H9 (cell line): Measurements from ENCODE around the gene DLG5. TPM values are rescaled to one million over a fixed set of nuclear protein-coding genes. Genes with fewer than 3 reads are reported as not detected.

Source experiments
- DNase-seq: peaks from one replicate; pipeline ENCODE4 v3.0.0-alpha.2; 2017
- H2AFZ ChIP-seq: one replicate; pipeline ENCODE4 v1.6.1; 2013; ENCODE audit warnings: mild to moderate bottlenecking, low read length, control low read depth, moderate library complexity
- H2AK5ac ChIP-seq: 2 replicates; pipeline ENCODE4 v1.6.1; 2013; ENCODE audit warnings: low read length, control low read depth, mixed read lengths; ENCODE audit not compliant: insufficient read length
- H2BK120ac ChIP-seq: one replicate; pipeline ENCODE4 v1.6.1; 2013; ENCODE audit warnings: low read depth, mild to moderate bottlenecking, low read length, control low read depth, inconsistent platforms; ENCODE audit not compliant: poor library complexity, severe bottlenecking
- H2BK12ac ChIP-seq: 2 replicates; pipeline ENCODE4 v1.6.1; 2013; ENCODE audit warnings: low read length, control low read depth, mixed read lengths, low read depth; ENCODE audit not compliant: insufficient read length
- H2BK15ac ChIP-seq: 2 replicates; pipeline ENCODE4 v1.6.1; 2013; ENCODE audit warnings: low read depth, low read length, control low read depth
- H2BK20ac ChIP-seq: one replicate; pipeline ENCODE4 v1.6.1; 2013; ENCODE audit warnings: low read depth, mild to moderate bottlenecking, low read length, control low read depth, inconsistent platforms; ENCODE audit not compliant: poor library complexity, severe bottlenecking
- H2BK5ac ChIP-seq: 2 replicates; pipeline ENCODE4 v1.6.1; 2013; ENCODE audit warnings: low read length, control low read depth, mixed read lengths; ENCODE audit not compliant: insufficient read length
- H3K14ac ChIP-seq: 2 replicates; pipeline ENCODE4 v1.6.1; 2013; ENCODE audit warnings: low read length, control low read depth; ENCODE audit not compliant: insufficient read depth
- H3K18ac ChIP-seq: 2 replicates; pipeline ENCODE4 v1.6.1; 2013; ENCODE audit warnings: low read depth, mild to moderate bottlenecking, mixed read lengths, low read length, control low read depth; ENCODE audit not compliant: insufficient read length
- H3K23ac ChIP-seq: 2 replicates; pipeline ENCODE4 v1.6.1; 2013; ENCODE audit warnings: low read length, control low read depth, mixed read lengths, low read depth; ENCODE audit not compliant: insufficient read length
- H3K23me2 ChIP-seq: 2 replicates; pipeline ENCODE4 v1.6.1; 2013; ENCODE audit warnings: low read depth, mild to moderate bottlenecking, mixed read lengths, low read length, control low read depth; ENCODE audit not compliant: insufficient read length, poor library complexity, severe bottlenecking
- H3K27ac ChIP-seq: 2 replicates; pipeline ENCODE4 v1.5.1; 2013; ENCODE audit warnings: low read length, control low read depth, mixed read lengths, low read depth; ENCODE audit not compliant: insufficient read length
- H3K27me3 ChIP-seq: 2 replicates; pipeline ENCODE4 v1.6.1; 2013; ENCODE audit warnings: low read length, control low read depth, inconsistent platforms; ENCODE audit not compliant: insufficient read depth
- H3K4ac ChIP-seq: 2 replicates; pipeline ENCODE4 v1.6.1; 2013; ENCODE audit warnings: low read depth, mild to moderate bottlenecking, control low read depth, inconsistent platforms, low read length, moderate library complexity
- H3K4me1 ChIP-seq: 2 replicates; pipeline ENCODE4 v1.6.1; 2013; ENCODE audit warnings: low read length, control low read depth, inconsistent platforms; ENCODE audit not compliant: insufficient read depth
- H3K4me2 ChIP-seq: 2 replicates; pipeline ENCODE4 v1.6.1; 2013; ENCODE audit warnings: low read length, control low read depth, mixed read lengths; ENCODE audit not compliant: insufficient read length, insufficient read depth
- H3K56ac ChIP-seq: 2 replicates; pipeline ENCODE4 v1.6.1; 2013; ENCODE audit warnings: low read depth, mild to moderate bottlenecking, mixed read lengths, low read length, control low read depth; ENCODE audit not compliant: insufficient read length
- H3K79me1 ChIP-seq: 2 replicates; pipeline ENCODE4 v1.6.1; 2013; ENCODE audit warnings: low read depth, mild to moderate bottlenecking, moderate library complexity, low read length, control low read depth, inconsistent platforms; ENCODE audit not compliant: insufficient read depth, poor library complexity, severe bottlenecking
- H3K79me2 ChIP-seq: 2 replicates; pipeline ENCODE4 v1.6.1; 2013; ENCODE audit warnings: low read length, control low read depth, inconsistent platforms; ENCODE audit not compliant: insufficient read depth
- H3K9ac ChIP-seq: 2 replicates; pipeline ENCODE4 v1.6.1; 2013; ENCODE audit warnings: low read length, control low read depth, mixed read lengths; ENCODE audit not compliant: insufficient read length; ENCODE audit errors: extremely low read depth
- H3K9me3 ChIP-seq: one replicate; pipeline ENCODE4 v1.6.1; 2013; ENCODE audit warnings: low read depth, low read length, inconsistent platforms; ENCODE audit not compliant: control insufficient read depth
- H3T11ph ChIP-seq: one replicate; pipeline ENCODE4 v1.6.1; 2013; ENCODE audit warnings: mild to moderate bottlenecking, low read length, control low read depth, inconsistent platforms
- H4K20me1 ChIP-seq: one replicate; pipeline ENCODE4 v1.6.1; 2013; ENCODE audit not compliant: control insufficient read depth, insufficient read length, insufficient read depth
- H4K5ac ChIP-seq: 2 replicates; pipeline ENCODE4 v1.6.1; 2013; ENCODE audit warnings: low read depth, mild to moderate bottlenecking, mixed read lengths, low read length, control low read depth; ENCODE audit not compliant: insufficient read length
- H4K8ac ChIP-seq: replicated peaks from 2 replicates; pipeline ENCODE4 v1.6.1; 2013; ENCODE audit warnings: low read length, control low read depth, mixed read lengths, low read depth; ENCODE audit not compliant: insufficient read length
- H4K91ac ChIP-seq: 2 replicates; pipeline ENCODE4 v1.6.1; 2013; ENCODE audit warnings: low read depth, mild to moderate bottlenecking, moderate library complexity, mixed read lengths, low read length, control low read depth; ENCODE audit not compliant: insufficient read length
- H3K27ac Mint-ChIP-seq, 3 experiments: 2 replicates in 2 of 3; 3 replicates in 1 of 3; pipeline ENCODE4 v1.8.0; 2020 to 2021; ENCODE audit warnings: mixed read lengths in 3 of 3, mild to moderate bottlenecking in 1 of 3, moderate library complexity in 1 of 3
- H3K27me3 Mint-ChIP-seq: 2 replicates; pipeline ENCODE4 v1.8.0; 2021; ENCODE audit warnings: low read depth, mild to moderate bottlenecking, moderate library complexity, mixed read lengths
- H3K36me3 Mint-ChIP-seq, 3 experiments: 2 replicates in 2 of 3; 3 replicates in 1 of 3; pipeline ENCODE4 v1.8.0; 2020 to 2021; ENCODE audit warnings: low read depth in 3 of 3, mixed read lengths in 3 of 3; ENCODE audit not compliant: insufficient read depth in 1 of 3
- H3K4me1 Mint-ChIP-seq, 2 experiments: 2 replicates each; pipeline ENCODE4 v1.8.0; 2020; ENCODE audit warnings: mixed read lengths in 2 of 2
- H3K4me3 Mint-ChIP-seq, 2 experiments: 2 replicates in 1 of 2; 3 replicates in 1 of 2; pipeline ENCODE4 v1.8.0; 2020 to 2021; ENCODE audit warnings: mild to moderate bottlenecking in 2 of 2, mixed read lengths in 2 of 2, moderate library complexity in 1 of 2
- H3K9me3 Mint-ChIP-seq, 2 experiments: 2 replicates in 1 of 2; 3 replicates in 1 of 2; pipeline ENCODE4 v1.8.0; 2020; ENCODE audit warnings: mild to moderate bottlenecking in 2 of 2, mixed read lengths in 2 of 2, moderate library complexity in 1 of 2
- WGBS: extraction: QIAGEN DNeasy Blood & Tissue Kit; methylation state at CpG from one replicate; pipeline ENCODE4 v1.1.7; 2013; ENCODE audit warnings: missing lambda C conversion rate, low lambda C conversion rate, mixed read lengths; ENCODE audit not compliant: insufficient read length; ENCODE audit errors: extremely low coverage; 5-methylcytosine and 5-hydroxymethylcytosine counted together
- total RNA-seq: library from RNA; stranded (reverse); gene quantifications from 2 replicates; pipeline ENCODE4 v1.2.1, GENCODE V29; 2021
- TF ChIP-seq, protein P1 (sequence below): fragments of 200-600 bp; sonication (generic); conservative IDR thresholded peaks from 3 replicates; pipeline ENCODE4 v1.8.0; 2021; ENCODE audit warnings: antibody characterized with exemption, mild to moderate bottlenecking

The DLG5 gene
- total RNA-seq, 1 experiment from 2014 or later: 67.4 TPM

DNA sequence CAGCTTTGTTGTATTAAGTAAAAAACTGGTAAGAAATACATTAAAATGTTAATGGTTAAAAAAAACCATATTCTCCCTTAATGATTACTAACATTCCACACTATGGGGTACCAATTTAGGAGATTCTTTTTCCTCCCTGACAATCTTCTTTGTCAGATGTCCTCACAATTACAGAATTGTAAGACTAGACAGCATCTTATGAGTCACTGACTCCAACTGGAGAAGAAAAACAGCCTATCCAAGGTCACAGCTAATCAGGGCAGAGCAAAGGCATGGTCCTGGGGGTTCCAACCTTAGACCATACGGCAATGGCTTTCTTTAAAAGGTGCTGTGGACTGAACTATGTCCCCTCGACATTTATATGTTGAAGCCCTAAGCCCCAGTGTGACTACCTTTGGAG lies 127.6 kb downstream of the DLG5 start:
- Histone ChIP-seq H4K5ac (no peak overlapping the region), H3K4ac (no peak overlapping the region), H3K79me1 (no peaks in the 10 kb centered on the region), H3K79me2 (no peaks in the 10 kb centered on the region), H3K23ac (no peak overlapping the region), H4K91ac (no peak overlapping the region), H2BK12ac (no peak overlapping the region), H2BK5ac (no peak overlapping the region), H3K9me3 (no peaks in the 10 kb centered on the region), H4K20me1 (no peaks in the 10 kb centered on the region), H3K23me2 (no peaks in the 10 kb centered on the region), H3K4me2 (no peak overlapping the region), H2BK15ac (no peak overlapping the region), H2BK120ac (no peak overlapping the region), H2AFZ (no peak overlapping the region), H3T11ph (no peak overlapping the region), H2BK20ac (no peak overlapping the region), H3K27me3 (no peaks in the 10 kb centered on the region), H3K27ac (no peak overlapping the region), H3K14ac (no peak overlapping the region), H3K4me1 (peaks cover 11% of the 10 kb centered on the region), H2AK5ac (no peak overlapping the region), H4K8ac (no peak overlapping the region), H3K18ac (no peak overlapping the region), H3K56ac (no peak overlapping the region), H3K9ac (no peak overlapping the region)
- peaks cover 28 to 35% of the 10 kb centered on the region in 2 experiments for H3K4me1 Mint-ChIP-seq
- no peaks in the 10 kb centered on the region for H3K27me3 Mint-ChIP-seq
- no peak overlapping the region for H3K4me3 Mint-ChIP-seq
- peaks cover 29 to 77% (median 64%) of the 10 kb centered on the region in 3 experiments; a peak in 6 of 7 replicates for H3K36me3 Mint-ChIP-seq
- DNase-seq: no peak
- H3K9me3 Mint-ChIP-seq: no peaks in the 10 kb centered on the region
- peak overlapping the region in 1 of 3 experiments; percentile 91; a peak in 2 of 7 replicates for H3K27ac Mint-ChIP-seq
- TF ChIP-seq, protein P1, sequence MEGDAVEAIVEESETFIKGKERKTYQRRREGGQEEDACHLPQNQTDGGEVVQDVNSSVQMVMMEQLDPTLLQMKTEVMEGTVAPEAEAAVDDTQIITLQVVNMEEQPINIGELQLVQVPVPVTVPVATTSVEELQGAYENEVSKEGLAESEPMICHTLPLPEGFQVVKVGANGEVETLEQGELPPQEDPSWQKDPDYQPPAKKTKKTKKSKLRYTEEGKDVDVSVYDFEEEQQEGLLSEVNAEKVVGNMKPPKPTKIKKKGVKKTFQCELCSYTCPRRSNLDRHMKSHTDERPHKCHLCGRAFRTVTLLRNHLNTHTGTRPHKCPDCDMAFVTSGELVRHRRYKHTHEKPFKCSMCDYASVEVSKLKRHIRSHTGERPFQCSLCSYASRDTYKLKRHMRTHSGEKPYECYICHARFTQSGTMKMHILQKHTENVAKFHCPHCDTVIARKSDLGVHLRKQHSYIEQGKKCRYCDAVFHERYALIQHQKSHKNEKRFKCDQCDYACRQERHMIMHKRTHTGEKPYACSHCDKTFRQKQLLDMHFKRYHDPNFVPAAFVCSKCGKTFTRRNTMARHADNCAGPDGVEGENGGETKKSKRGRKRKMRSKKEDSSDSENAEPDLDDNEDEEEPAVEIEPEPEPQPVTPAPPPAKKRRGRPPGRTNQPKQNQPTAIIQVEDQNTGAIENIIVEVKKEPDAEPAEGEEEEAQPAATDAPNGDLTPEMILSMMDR: no peak
- no CpG with 5 or more reads among the region's 2 CpGs for WGBS
